ENCODE results near the gene TUBB. TPM values are rescaled to one million over a fixed set of nuclear protein-coding genes. Genes with fewer than 3 reads are reported as not detected.

Gene TUBB
- polyA plus RNA-seq (2013, experiment 1 of 2) = 839 TPM
- 819 TPM for polyA plus RNA-seq (2013, experiment 2 of 2)

DNA sequence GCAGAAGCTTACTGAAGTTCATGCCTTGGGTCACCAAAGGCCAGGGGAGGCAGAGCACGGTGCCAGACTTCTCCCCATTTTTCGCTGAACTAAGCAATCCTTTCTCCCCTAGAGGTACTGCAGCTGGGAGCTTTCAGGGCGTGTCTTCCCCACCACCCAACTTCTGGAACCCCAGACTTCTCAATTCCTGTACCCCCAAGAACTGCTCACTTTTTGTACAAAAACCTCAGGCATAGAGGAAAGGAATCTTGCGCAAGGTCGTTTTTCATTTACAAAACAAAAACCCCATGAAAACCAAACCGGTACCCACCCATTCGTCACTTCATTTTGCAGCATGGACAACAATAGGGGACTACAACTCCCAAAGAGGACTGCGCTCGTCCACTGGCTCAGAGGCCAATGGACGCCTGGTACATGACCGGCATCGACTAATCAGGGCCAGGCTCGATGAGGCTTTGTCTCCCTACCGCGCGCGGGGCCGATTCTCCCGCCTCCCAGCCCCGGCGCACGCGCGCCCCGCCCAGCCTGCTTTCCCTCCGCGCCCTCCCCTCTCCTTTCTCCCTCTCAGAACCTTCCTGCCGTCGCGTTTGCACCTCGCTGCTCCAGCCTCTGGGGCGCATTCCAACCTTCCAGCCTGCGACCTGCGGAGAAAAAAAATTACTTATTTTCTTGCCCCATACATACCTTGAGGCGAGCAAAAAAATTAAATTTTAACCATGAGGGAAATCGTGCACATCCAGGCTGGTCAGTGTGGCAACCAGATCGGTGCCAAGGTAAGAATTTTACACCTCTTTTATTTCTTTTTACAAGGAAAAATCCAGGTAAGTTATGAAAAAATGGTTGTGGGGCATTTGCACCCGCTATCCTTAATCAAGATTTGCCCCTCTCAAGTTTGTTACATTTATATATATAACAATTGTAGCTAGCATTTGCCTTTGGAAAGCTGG, at the start of gene TUBB:
Gene TUBB (plus strand): TSS at position 562 of the 947 bp plus-strand sequence. CDS start 155 bp downstream, at position 717.
- DNase-seq = peak; percentile 99
- Histone ChIP-seq H2BK12ac (ENCODE audit: low read length in 2 of 2) (peak within 1 kb of the TSS in 1 of 2 experiments; percentile 66), H3K4me1 (ENCODE audit: control insufficient read depth, insufficient read depth, low read depth, low read length) (peaks cover 14% of the 10 kb centered on the region), H3K14ac (ENCODE audit: low read length in 2 of 2) (peak within 1 kb of the TSS in 1 of 2 experiments; percentile 42), H3K79me1 (replicated peaks; ENCODE audit: low read length, poor library complexity, severe bottlenecking) (peaks cover 6% of the 10 kb centered on the region), H3K4me2 (ENCODE audit: low read length, poor library complexity, severe bottlenecking) (peak within 1 kb of the TSS; percentile 54), H3K36me3 (ENCODE audit: control insufficient read depth in 1 of 2, insufficient read depth in 2 of 2, low read depth in 1 of 2, low read length in 2 of 2) (peaks cover 27 to 31% of the 10 kb centered on the region in 2 experiments), H2AK5ac (ENCODE audit: low read length, severe bottlenecking) (peak within 1 kb of the TSS; percentile 84), H3K27me3 (ENCODE audit: control insufficient read depth in 1 of 2, insufficient read depth in 1 of 2, low read length in 2 of 2) (no peaks in the 10 kb centered on the region), H3K9ac (ENCODE audit: low read length) (peak within 1 kb of the TSS; percentile 99), H2BK5ac (ENCODE audit: low read depth, low read length, poor library complexity, severe bottlenecking) (peak within 1 kb of the TSS; percentile 80), H4K8ac (ENCODE audit: low read length) (peak within 1 kb of the TSS; percentile 47), H2BK120ac (ENCODE audit: low read depth, low read length) (peak within 1 kb of the TSS; percentile 12), H3K18ac (ENCODE audit: low read depth in 1 of 2, low read length in 2 of 2) (peak within 1 kb of the TSS; percentile 80 to 92), H4K91ac (ENCODE audit: low read length) (peak within 1 kb of the TSS; percentile 19), H3K9me3 (ENCODE audit: control insufficient read depth, low read length) (no peaks in the 10 kb centered on the region), H2BK15ac (ENCODE audit: low read depth, poor library complexity, severe bottlenecking) (no peak within 1 kb of the TSS), H3K23ac (ENCODE audit: low read length in 2 of 2) (peak within 1 kb of the TSS in 1 of 2 experiments; percentile 94), H3K4me3 (ENCODE audit: insufficient read depth in 1 of 2, low read depth in 1 of 2, low read length in 2 of 2) (peak within 1 kb of the TSS; percentile 69 to 93), H3K4ac (ENCODE audit: low read depth in 1 of 2, low read length in 2 of 2) (peak within 1 kb of the TSS; percentile 79 to 95), H3K27ac (ENCODE audit: low read length, poor library complexity, severe bottlenecking) (peak within 1 kb of the TSS; percentile 96), H2AFZ (ENCODE audit: low read depth, low read length) (no peak within 1 kb of the TSS)
- WGBS = under 1% methylated on average over 37 of the region's 38 CpGs

DNA sequence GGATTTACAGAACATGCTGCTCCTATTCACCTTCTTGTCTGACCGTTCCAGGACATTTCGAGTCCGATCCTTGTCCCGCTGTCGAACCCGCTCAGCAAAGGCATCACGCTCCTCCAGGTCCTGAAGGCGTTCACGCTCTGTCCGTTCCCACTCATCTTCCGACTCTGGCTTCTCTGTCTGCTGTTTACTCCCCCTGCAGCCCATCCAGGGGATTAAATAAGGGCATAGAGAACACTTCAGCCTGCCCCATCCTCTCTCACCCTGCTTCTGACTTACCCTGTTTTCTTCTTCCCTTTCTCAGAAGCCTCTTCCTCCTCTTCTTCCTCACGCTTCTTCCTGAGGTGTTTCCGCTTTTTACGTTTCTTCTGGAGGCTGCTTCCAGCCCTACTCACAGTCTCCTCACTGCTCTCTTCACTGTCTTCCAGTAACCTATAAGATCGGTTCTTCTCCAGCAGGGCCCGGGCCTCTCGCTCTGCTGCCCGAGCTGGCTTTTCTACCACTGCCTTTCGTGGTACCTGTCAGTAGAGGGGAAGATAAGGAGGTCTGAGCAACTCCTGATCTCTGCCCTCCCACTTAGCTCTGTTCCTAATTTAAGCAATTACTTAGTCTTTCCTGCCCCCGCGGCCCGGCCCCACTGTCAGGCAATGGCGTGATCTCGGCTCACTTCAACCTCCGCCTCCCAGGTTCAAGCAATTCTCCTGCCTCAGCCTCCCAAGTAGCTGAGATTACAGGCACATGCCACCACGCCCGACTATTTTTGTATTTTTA, 49.2 kb upstream of the TUBB start:
- WGBS = 95% methylated on average over 26 of the region's 27 CpGs
- no peak overlapping the region for H3K14ac ChIP-seq (ENCODE audit: low read length in 2 of 2)
- no peak overlapping the region for H2AK5ac ChIP-seq (ENCODE audit: low read length, severe bottlenecking)
- H3K4ac ChIP-seq (ENCODE audit: low read depth in 1 of 2, low read length in 2 of 2) = no peak overlapping the region
- no peak overlapping the region for H2AFZ ChIP-seq (ENCODE audit: low read depth, low read length)
- no peak overlapping the region for H3K4me2 ChIP-seq (ENCODE audit: low read length, poor library complexity, severe bottlenecking)
- peak overlapping the region in 1 of 2 experiments; percentile 98 for H3K4me3 ChIP-seq (ENCODE audit: insufficient read depth in 1 of 2, low read depth in 1 of 2, low read length in 2 of 2)
- no peaks in the 10 kb centered on the region for H3K27me3 ChIP-seq (ENCODE audit: control insufficient read depth in 1 of 2, insufficient read depth in 1 of 2, low read length in 2 of 2)
- H3K4me1 ChIP-seq (ENCODE audit: control insufficient read depth, insufficient read depth, low read depth, low read length) = peaks cover 10% of the 10 kb centered on the region
- H3K9me3 ChIP-seq (ENCODE audit: control insufficient read depth, low read length) = no peaks in the 10 kb centered on the region
- H2BK5ac ChIP-seq (ENCODE audit: low read depth, low read length, poor library complexity, severe bottlenecking) = no peak overlapping the region
- no peak overlapping the region for H2BK120ac ChIP-seq (ENCODE audit: low read depth, low read length)
- H4K8ac ChIP-seq (ENCODE audit: low read length) = no peak overlapping the region
- peaks cover 25 to 45% of the 10 kb centered on the region in 2 experiments for H3K36me3 ChIP-seq (ENCODE audit: control insufficient read depth in 1 of 2, insufficient read depth in 2 of 2, low read depth in 1 of 2, low read length in 2 of 2)
- H2BK15ac ChIP-seq (ENCODE audit: low read depth, poor library complexity, severe bottlenecking) = no peak overlapping the region
- DNase-seq = peak; percentile 47
- no peak overlapping the region for H3K23ac ChIP-seq (ENCODE audit: low read length in 2 of 2)
- H2BK12ac ChIP-seq (ENCODE audit: low read length in 2 of 2) = no peak overlapping the region
- no peak overlapping the region for H3K18ac ChIP-seq (ENCODE audit: low read depth in 1 of 2, low read length in 2 of 2)
- peak overlapping the region; percentile 98 for H3K9ac ChIP-seq (ENCODE audit: low read length)
- H3K79me1 ChIP-seq (replicated peaks; ENCODE audit: low read length, poor library complexity, severe bottlenecking) = peaks cover 18% of the 10 kb centered on the region
- no peak overlapping the region for H3K27ac ChIP-seq (ENCODE audit: low read length, poor library complexity, severe bottlenecking)
- H4K91ac ChIP-seq (ENCODE audit: low read length) = no peak overlapping the region

DNA sequence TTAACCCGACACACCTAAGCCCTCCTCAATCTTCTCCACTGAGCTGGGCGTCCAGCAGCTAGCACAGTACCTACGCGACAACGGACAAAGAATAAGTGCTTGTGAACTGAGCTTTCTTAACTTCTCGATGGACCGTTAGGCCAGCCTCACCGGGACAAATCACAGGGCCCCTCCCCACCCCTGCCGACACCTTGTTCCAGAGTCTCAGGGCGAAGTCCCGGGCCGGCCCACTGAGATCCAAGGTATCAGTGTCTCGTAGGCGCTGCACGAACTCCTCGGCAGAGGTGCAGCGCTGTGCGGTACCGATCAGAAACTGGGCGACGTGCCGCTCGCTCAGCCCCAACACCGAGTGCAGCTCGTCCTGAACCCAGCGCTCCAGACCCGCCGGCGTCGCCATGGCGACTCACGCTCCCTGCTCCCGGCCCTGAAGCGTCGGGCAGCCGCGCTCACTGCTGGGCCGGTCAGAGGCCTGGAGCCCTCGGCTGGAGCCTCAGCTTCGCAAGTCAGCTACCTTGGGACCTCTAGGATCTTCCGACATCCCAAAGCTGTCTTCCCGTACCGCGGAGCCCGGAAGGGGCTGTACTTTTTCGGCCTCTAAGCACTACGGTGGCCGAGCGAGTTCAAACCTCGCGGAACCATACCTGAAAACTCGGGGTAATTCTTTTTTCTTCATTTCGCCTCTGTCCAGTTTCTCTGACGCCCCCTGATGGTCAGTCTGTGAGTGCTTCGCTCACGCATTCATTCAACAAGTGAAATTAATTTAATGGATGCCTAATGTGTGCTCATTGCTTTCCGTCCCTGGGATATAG, 47.5 kb upstream of the TUBB start, which contains the start of gene DHX16:
Gene DHX16 (minus strand): TSS at position 562 of the 809 bp plus-strand sequence. CDS start 165 bp downstream, at position 397.
- Histone ChIP-seq H4K8ac (ENCODE audit: low read length) (peak within 1 kb of the TSS; percentile 70), H3K4me3 (ENCODE audit: insufficient read depth in 1 of 2, low read depth in 1 of 2, low read length in 2 of 2) (peak within 1 kb of the TSS; percentile 88 to 98), H3K18ac (ENCODE audit: low read depth in 1 of 2, low read length in 2 of 2) (peak within 1 kb of the TSS; percentile 23 to 71), H3K9me3 (ENCODE audit: control insufficient read depth, low read length) (no peaks in the 10 kb centered on the region), H2BK15ac (ENCODE audit: low read depth, poor library complexity, severe bottlenecking) (peak within 1 kb of the TSS; percentile 66), H2AK5ac (ENCODE audit: low read length, severe bottlenecking) (no peak within 1 kb of the TSS), H3K4me2 (ENCODE audit: low read length, poor library complexity, severe bottlenecking) (peak within 1 kb of the TSS; percentile 87), H3K79me1 (replicated peaks; ENCODE audit: low read length, poor library complexity, severe bottlenecking) (peaks cover 19% of the 10 kb centered on the region), H2BK120ac (ENCODE audit: low read depth, low read length) (no peak within 1 kb of the TSS), H3K14ac (ENCODE audit: low read length in 2 of 2) (peak within 1 kb of the TSS in 1 of 2 experiments; percentile 95), H2AFZ (ENCODE audit: low read depth, low read length) (peak within 1 kb of the TSS; percentile 74), H3K9ac (ENCODE audit: low read length) (peak within 1 kb of the TSS; percentile 98), H2BK12ac (ENCODE audit: low read length in 2 of 2) (no peak within 1 kb of the TSS), H3K23ac (ENCODE audit: low read length in 2 of 2) (peak within 1 kb of the TSS in 1 of 2 experiments; percentile 63), H3K4ac (ENCODE audit: low read depth in 1 of 2, low read length in 2 of 2) (peak within 1 kb of the TSS; percentile 72 to 83), H3K27ac (ENCODE audit: low read length, poor library complexity, severe bottlenecking) (peak within 1 kb of the TSS; percentile 19), H4K91ac (ENCODE audit: low read length) (peak within 1 kb of the TSS; percentile 5), H3K4me1 (ENCODE audit: control insufficient read depth, insufficient read depth, low read depth, low read length) (peaks cover 10% of the 10 kb centered on the region), H3K27me3 (ENCODE audit: control insufficient read depth in 1 of 2, insufficient read depth in 1 of 2, low read length in 2 of 2) (no peaks in the 10 kb centered on the region), H2BK5ac (ENCODE audit: low read depth, low read length, poor library complexity, severe bottlenecking) (peak within 1 kb of the TSS; percentile 3), H3K36me3 (ENCODE audit: control insufficient read depth in 1 of 2, insufficient read depth in 2 of 2, low read depth in 1 of 2, low read length in 2 of 2) (peaks cover 37 to 46% of the 10 kb centered on the region in 2 experiments)
- under 1% methylated on average over 54 of the region's 57 CpGs for WGBS
- peak; percentile 99 for DNase-seq

Measured in mesenchymal stem cell (in vitro differentiated cells and primary cell).